H9 (cell line): ENCODE measurements around the gene AHNAK2. TPM values are rescaled to one million over a fixed set of nuclear protein-coding genes. Genes with fewer than 3 reads are reported as not detected.
A peak's percentile ranks its signal among the peaks of the same experiment; 100 is the strongest.

Experiments
- DNase-seq: peaks from one replicate; pipeline ENCODE4 v3.0.0-alpha.2; 2017
- H2AFZ ChIP-seq: one replicate; pipeline ENCODE4 v1.6.1; 2013; ENCODE audit warnings: mild to moderate bottlenecking, low read length, control low read depth, moderate library complexity
- H2AK5ac ChIP-seq: 2 replicates; pipeline ENCODE4 v1.6.1; 2013; ENCODE audit warnings: low read length, control low read depth, mixed read lengths; ENCODE audit not compliant: insufficient read length
- H2BK120ac ChIP-seq: one replicate; pipeline ENCODE4 v1.6.1; 2013; ENCODE audit warnings: low read depth, mild to moderate bottlenecking, low read length, control low read depth, inconsistent platforms; ENCODE audit not compliant: poor library complexity, severe bottlenecking
- H2BK12ac ChIP-seq: 2 replicates; pipeline ENCODE4 v1.6.1; 2013; ENCODE audit warnings: low read length, control low read depth, mixed read lengths, low read depth; ENCODE audit not compliant: insufficient read length
- H2BK15ac ChIP-seq: 2 replicates; pipeline ENCODE4 v1.6.1; 2013; ENCODE audit warnings: low read depth, low read length, control low read depth
- H2BK20ac ChIP-seq: one replicate; pipeline ENCODE4 v1.6.1; 2013; ENCODE audit warnings: low read depth, mild to moderate bottlenecking, low read length, control low read depth, inconsistent platforms; ENCODE audit not compliant: poor library complexity, severe bottlenecking
- H2BK5ac ChIP-seq: 2 replicates; pipeline ENCODE4 v1.6.1; 2013; ENCODE audit warnings: low read length, control low read depth, mixed read lengths; ENCODE audit not compliant: insufficient read length
- H3K14ac ChIP-seq: 2 replicates; pipeline ENCODE4 v1.6.1; 2013; ENCODE audit warnings: low read length, control low read depth; ENCODE audit not compliant: insufficient read depth
- H3K18ac ChIP-seq: 2 replicates; pipeline ENCODE4 v1.6.1; 2013; ENCODE audit warnings: low read depth, mild to moderate bottlenecking, mixed read lengths, low read length, control low read depth; ENCODE audit not compliant: insufficient read length
- H3K23ac ChIP-seq: 2 replicates; pipeline ENCODE4 v1.6.1; 2013; ENCODE audit warnings: low read length, control low read depth, mixed read lengths, low read depth; ENCODE audit not compliant: insufficient read length
- H3K23me2 ChIP-seq: 2 replicates; pipeline ENCODE4 v1.6.1; 2013; ENCODE audit warnings: low read depth, mild to moderate bottlenecking, mixed read lengths, low read length, control low read depth; ENCODE audit not compliant: insufficient read length, poor library complexity, severe bottlenecking
- H3K27ac ChIP-seq: 2 replicates; pipeline ENCODE4 v1.5.1; 2013; ENCODE audit warnings: low read length, control low read depth, mixed read lengths, low read depth; ENCODE audit not compliant: insufficient read length
- H3K27me3 ChIP-seq: 2 replicates; pipeline ENCODE4 v1.6.1; 2013; ENCODE audit warnings: low read length, control low read depth, inconsistent platforms; ENCODE audit not compliant: insufficient read depth
- H3K4ac ChIP-seq: 2 replicates; pipeline ENCODE4 v1.6.1; 2013; ENCODE audit warnings: low read depth, mild to moderate bottlenecking, control low read depth, inconsistent platforms, low read length, moderate library complexity
- H3K4me1 ChIP-seq: 2 replicates; pipeline ENCODE4 v1.6.1; 2013; ENCODE audit warnings: low read length, control low read depth, inconsistent platforms; ENCODE audit not compliant: insufficient read depth
- H3K4me2 ChIP-seq: 2 replicates; pipeline ENCODE4 v1.6.1; 2013; ENCODE audit warnings: low read length, control low read depth, mixed read lengths; ENCODE audit not compliant: insufficient read length, insufficient read depth
- H3K56ac ChIP-seq: 2 replicates; pipeline ENCODE4 v1.6.1; 2013; ENCODE audit warnings: low read depth, mild to moderate bottlenecking, mixed read lengths, low read length, control low read depth; ENCODE audit not compliant: insufficient read length
- H3K79me1 ChIP-seq: 2 replicates; pipeline ENCODE4 v1.6.1; 2013; ENCODE audit warnings: low read depth, mild to moderate bottlenecking, moderate library complexity, low read length, control low read depth, inconsistent platforms; ENCODE audit not compliant: insufficient read depth, poor library complexity, severe bottlenecking
- H3K79me2 ChIP-seq: 2 replicates; pipeline ENCODE4 v1.6.1; 2013; ENCODE audit warnings: low read length, control low read depth, inconsistent platforms; ENCODE audit not compliant: insufficient read depth
- H3K9ac ChIP-seq: 2 replicates; pipeline ENCODE4 v1.6.1; 2013; ENCODE audit warnings: low read length, control low read depth, mixed read lengths; ENCODE audit not compliant: insufficient read length; ENCODE audit errors: extremely low read depth
- H3K9me3 ChIP-seq: one replicate; pipeline ENCODE4 v1.6.1; 2013; ENCODE audit warnings: low read depth, low read length, inconsistent platforms; ENCODE audit not compliant: control insufficient read depth
- H3T11ph ChIP-seq: one replicate; pipeline ENCODE4 v1.6.1; 2013; ENCODE audit warnings: mild to moderate bottlenecking, low read length, control low read depth, inconsistent platforms
- H4K20me1 ChIP-seq: one replicate; pipeline ENCODE4 v1.6.1; 2013; ENCODE audit not compliant: control insufficient read depth, insufficient read length, insufficient read depth
- H4K5ac ChIP-seq: 2 replicates; pipeline ENCODE4 v1.6.1; 2013; ENCODE audit warnings: low read depth, mild to moderate bottlenecking, mixed read lengths, low read length, control low read depth; ENCODE audit not compliant: insufficient read length
- H4K8ac ChIP-seq: replicated peaks from 2 replicates; pipeline ENCODE4 v1.6.1; 2013; ENCODE audit warnings: low read length, control low read depth, mixed read lengths, low read depth; ENCODE audit not compliant: insufficient read length
- H4K91ac ChIP-seq: 2 replicates; pipeline ENCODE4 v1.6.1; 2013; ENCODE audit warnings: low read depth, mild to moderate bottlenecking, moderate library complexity, mixed read lengths, low read length, control low read depth; ENCODE audit not compliant: insufficient read length
- H3K27ac Mint-ChIP-seq, 3 experiments: 2 replicates in 2 of 3; 3 replicates in 1 of 3; pipeline ENCODE4 v1.8.0; 2020 to 2021; ENCODE audit warnings: mixed read lengths in 3 of 3, mild to moderate bottlenecking in 1 of 3, moderate library complexity in 1 of 3
- H3K27me3 Mint-ChIP-seq: 2 replicates; pipeline ENCODE4 v1.8.0; 2021; ENCODE audit warnings: low read depth, mild to moderate bottlenecking, moderate library complexity, mixed read lengths
- H3K36me3 Mint-ChIP-seq, 3 experiments: 2 replicates in 2 of 3; 3 replicates in 1 of 3; pipeline ENCODE4 v1.8.0; 2020 to 2021; ENCODE audit warnings: low read depth in 3 of 3, mixed read lengths in 3 of 3; ENCODE audit not compliant: insufficient read depth in 1 of 3
- H3K4me1 Mint-ChIP-seq, 2 experiments: 2 replicates each; pipeline ENCODE4 v1.8.0; 2020; ENCODE audit warnings: mixed read lengths in 2 of 2
- H3K4me3 Mint-ChIP-seq, 2 experiments: 2 replicates in 1 of 2; 3 replicates in 1 of 2; pipeline ENCODE4 v1.8.0; 2020 to 2021; ENCODE audit warnings: mild to moderate bottlenecking in 2 of 2, mixed read lengths in 2 of 2, moderate library complexity in 1 of 2
- H3K9me3 Mint-ChIP-seq, 2 experiments: 2 replicates in 1 of 2; 3 replicates in 1 of 2; pipeline ENCODE4 v1.8.0; 2020; ENCODE audit warnings: mild to moderate bottlenecking in 2 of 2, mixed read lengths in 2 of 2, moderate library complexity in 1 of 2
- CTCF ChIP-seq: fragments of 200-600 bp; sonication (generic); conservative IDR thresholded peaks from 3 replicates; pipeline ENCODE4 v1.8.0; 2021; ENCODE audit warnings: antibody characterized with exemption, mild to moderate bottlenecking
- WGBS: extraction: QIAGEN DNeasy Blood & Tissue Kit; methylation state at CpG from one replicate; pipeline ENCODE4 v1.1.7; 2013; ENCODE audit warnings: missing lambda C conversion rate, low lambda C conversion rate, mixed read lengths; ENCODE audit not compliant: insufficient read length; ENCODE audit errors: extremely low coverage; 5-methylcytosine and 5-hydroxymethylcytosine counted together
- total RNA-seq: library from RNA; stranded (reverse); gene quantifications from 2 replicates; pipeline ENCODE4 v1.2.1, GENCODE V29; 2021

AHNAK2 gene
- total RNA-seq, 1 experiment from 2014 or later: 2.8 TPM

GRCh38 chr14:104966981-104967385, 11.2 kb downstream of the AHNAK2 start:
- H3K56ac ChIP-seq: no peak overlapping the region
- Mint-ChIP-seq H3K27me3 (peaks cover 24% of the 10 kb centered on the region), H3K4me3 (no peak overlapping the region), H3K9me3 (no peaks in the 10 kb centered on the region), H3K27ac (no peak overlapping the region), H3K4me1 (peaks cover 11 to 21% of the 10 kb centered on the region in 2 experiments), H3K36me3 (no peaks in the 10 kb centered on the region)
- H3K4ac ChIP-seq: no peak overlapping the region
- no peaks in the 10 kb centered on the region for H3K79me2 ChIP-seq
- H4K8ac ChIP-seq: no peak overlapping the region
- H3K23ac ChIP-seq: no peak overlapping the region
- WGBS: no CpG with 5 or more reads among the region's 8 CpGs
- no peak overlapping the region for H2BK15ac ChIP-seq
- no peak overlapping the region for H2AK5ac ChIP-seq
- no peak overlapping the region for H3K18ac ChIP-seq
- no peaks in the 10 kb centered on the region for H4K20me1 ChIP-seq
- H2AFZ ChIP-seq: no peak overlapping the region
- H3K4me2 ChIP-seq: peak overlapping the region; percentile 58
- DNase-seq: no peak
- no peak overlapping the region for H3K27ac ChIP-seq
- H4K91ac ChIP-seq: no peak overlapping the region
- H3K79me1 ChIP-seq: no peaks in the 10 kb centered on the region
- H3T11ph ChIP-seq: no peak overlapping the region
- H2BK12ac ChIP-seq: no peak overlapping the region
- no peak overlapping the region for H2BK5ac ChIP-seq
- no peak overlapping the region for H3K9ac ChIP-seq
- H3K27me3 ChIP-seq: no peaks in the 10 kb centered on the region; the same call in 1 of the 2 replicates
- H4K5ac ChIP-seq: no peak overlapping the region
- H3K4me1 ChIP-seq: peaks cover 3% of the 10 kb centered on the region; the same call in 1 of the 2 replicates
- H3K14ac ChIP-seq: no peak overlapping the region; the same call in 1 of the 2 replicates
- no peak overlapping the region for H2BK20ac ChIP-seq
- no peak overlapping the region for H2BK120ac ChIP-seq
- peaks cover 6% of the 10 kb centered on the region for H3K23me2 ChIP-seq
- no peaks in the 10 kb centered on the region for H3K9me3 ChIP-seq
- TF ChIP-seq CTCF: no peak
